H9 (cell line): ENCODE measurements around the gene ADGRG1. TPM values are rescaled to one million over a fixed set of nuclear protein-coding genes. Genes with fewer than 3 reads are reported as not detected.

Experiments
- DNase-seq: peaks from one replicate; pipeline ENCODE4 v3.0.0-alpha.2; 2017
- H2AFZ ChIP-seq: one replicate; pipeline ENCODE4 v1.6.1; 2013; ENCODE audit warnings: mild to moderate bottlenecking, low read length, control low read depth, moderate library complexity
- H2AK5ac ChIP-seq: 2 replicates; pipeline ENCODE4 v1.6.1; 2013; ENCODE audit warnings: low read length, control low read depth, mixed read lengths; ENCODE audit not compliant: insufficient read length
- H2BK120ac ChIP-seq: one replicate; pipeline ENCODE4 v1.6.1; 2013; ENCODE audit warnings: low read depth, mild to moderate bottlenecking, low read length, control low read depth, inconsistent platforms; ENCODE audit not compliant: poor library complexity, severe bottlenecking
- H2BK12ac ChIP-seq: 2 replicates; pipeline ENCODE4 v1.6.1; 2013; ENCODE audit warnings: low read length, control low read depth, mixed read lengths, low read depth; ENCODE audit not compliant: insufficient read length
- H2BK15ac ChIP-seq: 2 replicates; pipeline ENCODE4 v1.6.1; 2013; ENCODE audit warnings: low read depth, low read length, control low read depth
- H2BK20ac ChIP-seq: one replicate; pipeline ENCODE4 v1.6.1; 2013; ENCODE audit warnings: low read depth, mild to moderate bottlenecking, low read length, control low read depth, inconsistent platforms; ENCODE audit not compliant: poor library complexity, severe bottlenecking
- H2BK5ac ChIP-seq: 2 replicates; pipeline ENCODE4 v1.6.1; 2013; ENCODE audit warnings: low read length, control low read depth, mixed read lengths; ENCODE audit not compliant: insufficient read length
- H3K14ac ChIP-seq: 2 replicates; pipeline ENCODE4 v1.6.1; 2013; ENCODE audit warnings: low read length, control low read depth; ENCODE audit not compliant: insufficient read depth
- H3K18ac ChIP-seq: 2 replicates; pipeline ENCODE4 v1.6.1; 2013; ENCODE audit warnings: low read depth, mild to moderate bottlenecking, mixed read lengths, low read length, control low read depth; ENCODE audit not compliant: insufficient read length
- H3K23ac ChIP-seq: 2 replicates; pipeline ENCODE4 v1.6.1; 2013; ENCODE audit warnings: low read length, control low read depth, mixed read lengths, low read depth; ENCODE audit not compliant: insufficient read length
- H3K23me2 ChIP-seq: 2 replicates; pipeline ENCODE4 v1.6.1; 2013; ENCODE audit warnings: low read depth, mild to moderate bottlenecking, mixed read lengths, low read length, control low read depth; ENCODE audit not compliant: insufficient read length, poor library complexity, severe bottlenecking
- H3K27ac ChIP-seq: 2 replicates; pipeline ENCODE4 v1.5.1; 2013; ENCODE audit warnings: low read length, control low read depth, mixed read lengths, low read depth; ENCODE audit not compliant: insufficient read length
- H3K27me3 ChIP-seq: 2 replicates; pipeline ENCODE4 v1.6.1; 2013; ENCODE audit warnings: low read length, control low read depth, inconsistent platforms; ENCODE audit not compliant: insufficient read depth
- H3K4ac ChIP-seq: 2 replicates; pipeline ENCODE4 v1.6.1; 2013; ENCODE audit warnings: low read depth, mild to moderate bottlenecking, control low read depth, inconsistent platforms, low read length, moderate library complexity
- H3K4me1 ChIP-seq: 2 replicates; pipeline ENCODE4 v1.6.1; 2013; ENCODE audit warnings: low read length, control low read depth, inconsistent platforms; ENCODE audit not compliant: insufficient read depth
- H3K4me2 ChIP-seq: 2 replicates; pipeline ENCODE4 v1.6.1; 2013; ENCODE audit warnings: low read length, control low read depth, mixed read lengths; ENCODE audit not compliant: insufficient read length, insufficient read depth
- H3K56ac ChIP-seq: 2 replicates; pipeline ENCODE4 v1.6.1; 2013; ENCODE audit warnings: low read depth, mild to moderate bottlenecking, mixed read lengths, low read length, control low read depth; ENCODE audit not compliant: insufficient read length
- H3K79me1 ChIP-seq: 2 replicates; pipeline ENCODE4 v1.6.1; 2013; ENCODE audit warnings: low read depth, mild to moderate bottlenecking, moderate library complexity, low read length, control low read depth, inconsistent platforms; ENCODE audit not compliant: insufficient read depth, poor library complexity, severe bottlenecking
- H3K79me2 ChIP-seq: 2 replicates; pipeline ENCODE4 v1.6.1; 2013; ENCODE audit warnings: low read length, control low read depth, inconsistent platforms; ENCODE audit not compliant: insufficient read depth
- H3K9ac ChIP-seq: 2 replicates; pipeline ENCODE4 v1.6.1; 2013; ENCODE audit warnings: low read length, control low read depth, mixed read lengths; ENCODE audit not compliant: insufficient read length; ENCODE audit errors: extremely low read depth
- H3K9me3 ChIP-seq: one replicate; pipeline ENCODE4 v1.6.1; 2013; ENCODE audit warnings: low read depth, low read length, inconsistent platforms; ENCODE audit not compliant: control insufficient read depth
- H3T11ph ChIP-seq: one replicate; pipeline ENCODE4 v1.6.1; 2013; ENCODE audit warnings: mild to moderate bottlenecking, low read length, control low read depth, inconsistent platforms
- H4K20me1 ChIP-seq: one replicate; pipeline ENCODE4 v1.6.1; 2013; ENCODE audit not compliant: control insufficient read depth, insufficient read length, insufficient read depth
- H4K5ac ChIP-seq: 2 replicates; pipeline ENCODE4 v1.6.1; 2013; ENCODE audit warnings: low read depth, mild to moderate bottlenecking, mixed read lengths, low read length, control low read depth; ENCODE audit not compliant: insufficient read length
- H4K8ac ChIP-seq: replicated peaks from 2 replicates; pipeline ENCODE4 v1.6.1; 2013; ENCODE audit warnings: low read length, control low read depth, mixed read lengths, low read depth; ENCODE audit not compliant: insufficient read length
- H4K91ac ChIP-seq: 2 replicates; pipeline ENCODE4 v1.6.1; 2013; ENCODE audit warnings: low read depth, mild to moderate bottlenecking, moderate library complexity, mixed read lengths, low read length, control low read depth; ENCODE audit not compliant: insufficient read length
- H3K27ac Mint-ChIP-seq, 3 experiments: 2 replicates in 2 of 3; 3 replicates in 1 of 3; pipeline ENCODE4 v1.8.0; 2020 to 2021; ENCODE audit warnings: mixed read lengths in 3 of 3, mild to moderate bottlenecking in 1 of 3, moderate library complexity in 1 of 3
- H3K27me3 Mint-ChIP-seq: 2 replicates; pipeline ENCODE4 v1.8.0; 2021; ENCODE audit warnings: low read depth, mild to moderate bottlenecking, moderate library complexity, mixed read lengths
- H3K36me3 Mint-ChIP-seq, 3 experiments: 2 replicates in 2 of 3; 3 replicates in 1 of 3; pipeline ENCODE4 v1.8.0; 2020 to 2021; ENCODE audit warnings: low read depth in 3 of 3, mixed read lengths in 3 of 3; ENCODE audit not compliant: insufficient read depth in 1 of 3
- H3K4me1 Mint-ChIP-seq, 2 experiments: 2 replicates each; pipeline ENCODE4 v1.8.0; 2020; ENCODE audit warnings: mixed read lengths in 2 of 2
- H3K4me3 Mint-ChIP-seq, 2 experiments: 2 replicates in 1 of 2; 3 replicates in 1 of 2; pipeline ENCODE4 v1.8.0; 2020 to 2021; ENCODE audit warnings: mild to moderate bottlenecking in 2 of 2, mixed read lengths in 2 of 2, moderate library complexity in 1 of 2
- H3K9me3 Mint-ChIP-seq, 2 experiments: 2 replicates in 1 of 2; 3 replicates in 1 of 2; pipeline ENCODE4 v1.8.0; 2020; ENCODE audit warnings: mild to moderate bottlenecking in 2 of 2, mixed read lengths in 2 of 2, moderate library complexity in 1 of 2
- CTCF ChIP-seq: fragments of 200-600 bp; sonication (generic); conservative IDR thresholded peaks from 3 replicates; pipeline ENCODE4 v1.8.0; 2021; ENCODE audit warnings: antibody characterized with exemption, mild to moderate bottlenecking
- WGBS: extraction: QIAGEN DNeasy Blood & Tissue Kit; methylation state at CpG from one replicate; pipeline ENCODE4 v1.1.7; 2013; ENCODE audit warnings: missing lambda C conversion rate, low lambda C conversion rate, mixed read lengths; ENCODE audit not compliant: insufficient read length; ENCODE audit errors: extremely low coverage; 5-methylcytosine and 5-hydroxymethylcytosine counted together
- total RNA-seq: library from RNA; stranded (reverse); gene quantifications from 2 replicates; pipeline ENCODE4 v1.2.1, GENCODE V29; 2021

Gene ADGRG1
- total RNA-seq, 1 experiment from 2014 or later = 1.1 TPM

GRCh38 chr16:57643147-57643874 lies 14.9 kb downstream of the ADGRG1 start:
- H3K4me2 ChIP-seq = no peak overlapping the region
- H2AFZ ChIP-seq = no peak overlapping the region
- no peak overlapping the region for H2BK20ac ChIP-seq
- H3K36me3 Mint-ChIP-seq = no peaks in the 10 kb centered on the region
- WGBS = no CpG with 5 or more reads among the region's 7 CpGs
- H3K27me3 ChIP-seq = no peaks in the 10 kb centered on the region
- no peaks in the 10 kb centered on the region for H3K4me1 ChIP-seq
- DNase-seq = no peak
- H2BK12ac ChIP-seq = no peak overlapping the region
- no peak overlapping the region for H2AK5ac ChIP-seq
- H3K14ac ChIP-seq = no peak overlapping the region; the same call in 1 of the 2 replicates
- H3K9me3 ChIP-seq = no peaks in the 10 kb centered on the region
- H3K79me2 ChIP-seq = no peaks in the 10 kb centered on the region
- H3K4me3 Mint-ChIP-seq = no peak overlapping the region
- H3K4me1 Mint-ChIP-seq = peaks cover 6 to 14% of the 10 kb centered on the region in 2 experiments
- H3K27ac ChIP-seq = no peak overlapping the region
- H3K27me3 Mint-ChIP-seq = peaks cover 28% of the 10 kb centered on the region
- H2BK5ac ChIP-seq = no peak overlapping the region
- no peak overlapping the region for H3K9ac ChIP-seq
- TF ChIP-seq CTCF = no peak
- H3K9me3 Mint-ChIP-seq = no peaks in the 10 kb centered on the region
- no peak overlapping the region for H3K4ac ChIP-seq
- H4K5ac ChIP-seq = no peak overlapping the region
- no peak overlapping the region for H3K27ac Mint-ChIP-seq
- no peak overlapping the region for H3T11ph ChIP-seq
- no peak overlapping the region for H2BK15ac ChIP-seq
- no peak overlapping the region for H3K56ac ChIP-seq
- H3K79me1 ChIP-seq = no peaks in the 10 kb centered on the region
- no peaks in the 10 kb centered on the region for H3K23me2 ChIP-seq
- H4K91ac ChIP-seq = no peak overlapping the region
- no peak overlapping the region for H3K18ac ChIP-seq
- H4K20me1 ChIP-seq = no peaks in the 10 kb centered on the region
- H2BK120ac ChIP-seq = no peak overlapping the region
- no peak overlapping the region for H3K23ac ChIP-seq
- no peak overlapping the region for H4K8ac ChIP-seq
